Measurements from ENCODE around the gene EVL.

The EVL gene

DNA sequence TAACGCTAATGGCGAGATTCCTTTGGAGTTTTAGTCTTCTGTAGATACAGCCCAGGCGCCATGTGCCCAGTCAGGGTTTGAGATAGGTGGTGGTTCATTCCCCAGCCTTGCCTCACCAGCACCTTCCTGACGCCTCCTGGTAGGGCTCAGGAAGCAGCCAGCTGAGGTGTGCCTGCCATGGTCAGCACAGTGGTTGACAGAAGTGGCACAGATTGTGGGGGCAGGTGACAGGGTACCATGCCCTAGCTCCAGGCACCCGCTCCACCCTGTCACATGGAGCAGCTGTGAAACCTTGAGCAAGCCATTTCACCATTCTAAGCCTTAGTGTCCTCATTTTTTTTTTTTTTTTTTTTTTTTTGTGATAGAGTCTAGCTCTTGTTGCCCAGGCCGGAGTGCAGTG, 45.6 kb downstream of the EVL start:
- DNase-seq (ENCODE audit: low read depth) = no peak

DNA sequence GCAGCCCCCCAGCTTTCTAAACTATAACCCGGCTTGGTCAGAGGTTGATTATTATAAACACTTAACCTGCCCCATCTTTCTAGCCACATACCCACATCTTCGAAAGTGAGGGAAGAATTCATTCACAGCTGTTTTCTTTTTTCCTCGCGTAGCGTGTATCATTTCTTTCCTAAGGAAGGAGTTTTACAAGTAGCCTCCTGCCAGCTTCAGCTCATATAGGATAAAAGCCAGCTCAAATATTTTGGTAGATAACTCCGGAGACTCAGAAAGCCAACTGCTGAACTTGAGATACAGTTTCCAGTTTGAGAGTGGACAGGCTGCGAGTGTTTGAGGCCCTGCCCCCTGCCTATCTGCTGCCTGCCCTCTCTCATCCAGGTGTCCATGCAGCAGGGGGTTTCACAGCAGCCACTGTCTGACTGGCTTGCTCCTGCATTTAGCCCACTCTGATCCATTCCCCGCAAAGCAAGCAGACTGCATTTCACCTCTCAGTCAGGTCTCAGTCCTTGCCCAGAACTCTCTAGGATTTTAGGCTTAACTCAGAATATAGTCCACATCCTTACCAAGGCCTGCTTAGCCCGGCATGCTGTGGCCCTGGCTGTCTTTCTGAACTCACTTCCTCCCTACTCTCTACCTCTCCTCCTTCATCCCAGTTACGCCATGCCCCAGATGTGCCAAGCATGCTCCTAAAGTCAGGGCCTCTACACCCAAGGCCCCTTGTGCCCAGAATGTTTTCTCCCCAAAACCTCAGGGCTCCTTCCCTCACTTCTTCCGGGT, 46.9 kb downstream of the EVL start:
- DNase-seq (ENCODE audit: low read depth) = no peak

DNA sequence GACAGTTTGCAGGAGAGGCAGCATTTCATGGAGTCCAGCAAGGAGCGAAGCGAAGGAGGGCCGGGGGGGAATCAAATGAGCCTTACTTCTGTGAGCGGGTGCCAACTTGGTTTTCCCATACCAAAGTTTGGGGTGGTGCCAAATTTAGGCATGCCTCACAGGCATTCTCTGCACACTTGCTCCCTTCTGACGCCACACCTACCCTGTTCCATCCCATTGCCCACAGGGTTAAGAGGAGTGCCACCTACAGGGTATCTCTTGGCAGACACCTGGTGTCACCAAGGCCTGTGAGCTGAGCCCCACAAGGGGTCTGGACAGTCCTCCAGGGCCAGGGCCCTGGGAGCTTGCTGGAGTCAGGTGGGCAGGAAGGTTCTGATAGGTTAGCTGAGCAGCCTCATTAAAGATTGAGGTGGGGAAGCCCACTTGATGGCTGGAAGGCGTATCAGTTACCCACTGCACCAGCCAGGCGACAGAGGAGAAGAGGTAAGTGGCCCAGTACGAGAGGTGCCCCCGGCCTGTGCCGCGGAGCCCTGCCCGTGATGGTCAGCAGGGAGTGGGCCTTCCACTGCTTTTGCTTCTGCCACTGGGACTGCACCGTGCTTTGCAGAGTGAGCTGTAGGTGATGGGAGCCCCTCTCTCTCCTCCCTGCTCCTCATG, 49.0 kb downstream of the EVL start:
- no peak for DNase-seq (ENCODE audit: low read depth)

DNA sequence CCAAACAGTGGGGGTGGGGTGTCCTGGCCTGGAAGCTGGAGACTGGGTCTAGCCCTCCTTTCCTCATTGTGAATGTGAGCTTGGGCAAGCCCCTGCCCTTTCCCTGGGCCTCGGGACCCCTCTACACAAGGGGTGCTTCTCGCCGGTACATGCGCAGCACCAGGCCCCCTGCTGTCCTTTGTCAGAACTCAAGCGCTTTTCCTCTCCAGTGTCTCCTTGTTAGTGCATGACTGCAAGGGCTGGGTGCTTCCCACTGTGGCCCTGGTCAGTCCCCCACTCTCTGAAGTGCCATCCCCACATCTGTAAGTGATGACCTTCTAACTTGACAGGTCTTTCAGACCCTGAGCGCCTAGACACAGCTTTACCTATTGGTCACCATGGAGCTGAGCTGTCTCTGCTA, 50.0 kb downstream of the EVL start:
- DNase-seq (ENCODE audit: low read depth) = no peak

DNA sequence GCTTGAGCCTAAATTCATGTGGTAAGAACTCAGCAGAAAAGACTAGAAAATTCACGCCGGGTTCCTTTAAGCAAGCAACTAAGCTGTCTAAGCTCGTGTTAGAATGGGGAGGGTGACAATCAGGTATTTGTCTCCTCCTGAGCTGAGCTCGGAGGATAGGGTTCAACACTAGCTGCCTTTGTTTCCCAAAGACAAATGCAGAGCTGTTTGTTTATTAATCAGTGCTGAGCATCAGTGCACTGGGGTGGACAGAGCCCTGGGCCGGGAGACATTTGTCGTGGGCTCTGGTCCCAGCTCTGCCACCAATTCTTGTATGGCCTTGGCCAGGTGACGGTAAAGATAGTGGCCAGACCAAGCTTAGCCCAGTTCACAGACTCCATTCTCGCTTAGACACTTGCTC, 50.5 kb downstream of the EVL start:
- no peak for DNase-seq (ENCODE audit: low read depth)

DNA sequence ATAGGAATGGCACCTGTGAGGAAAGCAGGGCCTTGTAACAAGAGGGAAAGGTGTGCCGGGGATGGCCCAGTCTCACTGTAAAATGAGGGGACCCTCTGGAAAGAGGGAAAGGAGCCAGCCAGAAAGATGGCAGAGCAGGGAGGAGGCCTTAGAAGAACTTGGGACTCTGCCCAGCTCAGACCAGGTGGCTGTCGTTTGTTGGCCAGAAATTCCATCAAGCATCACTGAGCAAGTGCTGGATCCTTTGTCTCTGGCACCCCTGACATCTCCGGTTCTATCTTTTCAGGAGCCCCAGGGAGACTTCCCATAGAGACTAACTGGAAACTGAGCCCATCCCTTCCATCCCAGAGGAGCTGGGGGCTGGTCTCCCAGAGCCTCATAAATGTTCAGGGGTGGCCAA, 50.9 kb downstream of the EVL start:
- no peak for DNase-seq (ENCODE audit: low read depth)

DNA sequence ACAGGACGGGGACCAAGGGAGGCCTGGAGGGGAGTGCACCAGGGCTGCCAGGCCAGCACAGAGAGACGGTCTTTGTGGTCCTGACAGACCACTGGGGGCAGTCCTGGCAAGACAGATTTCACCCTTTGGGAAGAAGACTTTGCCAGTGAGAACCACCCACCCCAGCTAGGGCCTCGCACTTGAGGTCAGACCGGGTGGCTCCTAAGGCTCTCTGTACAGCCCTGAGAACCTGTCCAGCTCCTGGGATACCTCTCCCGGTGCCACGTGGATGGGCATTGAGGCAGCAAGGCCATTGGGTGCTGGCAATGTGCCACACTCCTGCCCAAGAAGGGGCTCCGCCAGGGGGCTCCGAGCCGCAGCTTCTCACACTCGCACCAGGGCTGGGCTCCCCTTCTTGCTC, 51.8 kb downstream of the EVL start:
- no peak for DNase-seq (ENCODE audit: low read depth)

DNA sequence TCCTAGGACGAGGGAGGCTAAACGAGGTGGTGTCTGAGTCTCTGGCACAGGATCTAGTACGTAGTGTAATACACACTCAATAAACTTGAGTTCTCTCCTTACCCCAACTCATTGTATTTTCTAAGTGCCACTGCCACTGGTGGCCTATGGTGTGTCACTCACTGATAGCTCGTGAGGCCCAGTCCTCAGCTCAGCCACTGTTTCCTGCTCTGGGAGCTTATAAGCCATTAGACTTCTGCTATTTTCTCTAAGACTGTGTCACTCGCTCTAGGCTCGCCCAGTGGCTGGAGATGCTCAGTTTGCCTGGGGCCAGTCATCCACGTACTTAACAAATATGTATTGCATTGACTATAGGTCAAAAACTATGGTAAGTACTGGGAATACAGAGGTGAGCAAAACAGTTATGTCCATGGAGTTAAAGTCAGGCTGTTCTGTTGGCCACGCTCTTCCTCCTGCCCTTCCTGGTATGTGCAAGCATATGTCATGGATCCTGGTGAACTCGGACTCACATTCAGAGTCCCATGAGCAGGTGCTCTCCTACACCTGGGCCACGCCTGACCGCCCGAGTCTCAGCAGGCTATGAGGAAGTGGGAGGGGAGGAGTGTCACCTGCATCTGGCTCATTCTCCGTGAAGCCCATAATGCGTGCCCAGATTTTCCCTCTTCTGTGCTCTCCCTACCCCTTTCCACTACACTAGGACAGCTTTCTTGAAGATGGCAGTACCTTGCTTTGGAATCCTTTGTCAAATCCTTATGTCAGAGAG, 52.6 kb downstream of the EVL start:
- no peak for DNase-seq (ENCODE audit: low read depth)

DNA sequence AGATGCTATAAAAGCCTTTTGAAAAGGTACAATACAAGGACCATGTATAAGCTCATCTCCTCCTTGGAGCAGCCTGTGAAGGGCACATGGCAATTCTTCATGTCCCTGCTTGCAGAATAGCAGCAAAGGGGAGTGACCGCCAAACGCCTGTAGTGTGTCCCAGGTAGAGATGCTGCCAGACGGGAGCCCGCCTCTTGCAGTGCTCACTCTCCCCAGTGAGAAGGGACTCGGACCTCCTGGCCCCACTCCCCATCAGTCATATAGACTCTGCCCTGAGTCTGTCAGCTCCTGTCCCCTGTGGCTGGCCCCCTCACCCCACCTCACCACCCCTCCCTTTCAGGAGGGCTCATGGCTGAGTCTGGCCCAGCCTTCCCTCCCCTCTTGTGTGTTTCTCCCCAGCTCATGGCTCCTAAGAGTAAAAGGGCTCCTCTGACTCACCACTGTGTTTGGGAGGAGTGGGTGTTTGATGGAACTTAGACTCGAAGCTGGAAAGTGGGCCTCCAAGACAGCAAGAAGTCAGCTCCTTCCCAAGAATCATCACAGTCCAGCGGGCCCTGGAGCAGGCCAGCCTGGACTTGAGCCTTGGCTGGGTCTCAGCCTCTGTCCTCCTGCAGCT, 53.3 kb downstream of the EVL start:
- no peak for DNase-seq (ENCODE audit: low read depth)

DNA sequence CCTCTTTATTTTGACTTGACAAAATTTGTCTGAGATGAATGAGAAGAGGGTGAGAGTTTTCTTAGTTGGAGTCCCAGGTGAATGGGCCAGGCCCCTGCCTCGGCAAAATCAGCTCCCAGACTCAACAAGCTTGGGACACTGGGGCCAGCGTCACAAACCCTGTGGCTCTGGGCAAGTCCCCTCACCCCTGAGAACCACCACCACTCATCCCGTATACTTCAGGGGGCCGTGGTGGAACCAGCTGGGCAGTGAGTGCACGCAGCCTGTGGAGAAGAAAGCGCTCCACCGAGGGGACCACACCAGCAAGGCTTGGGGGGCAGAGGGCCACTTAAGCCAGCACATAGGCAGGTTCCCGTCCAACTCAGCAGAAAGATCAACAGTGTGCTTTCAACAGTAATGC, 54.0 kb downstream of the EVL start:
- no peak for DNase-seq (ENCODE audit: low read depth)

DNA sequence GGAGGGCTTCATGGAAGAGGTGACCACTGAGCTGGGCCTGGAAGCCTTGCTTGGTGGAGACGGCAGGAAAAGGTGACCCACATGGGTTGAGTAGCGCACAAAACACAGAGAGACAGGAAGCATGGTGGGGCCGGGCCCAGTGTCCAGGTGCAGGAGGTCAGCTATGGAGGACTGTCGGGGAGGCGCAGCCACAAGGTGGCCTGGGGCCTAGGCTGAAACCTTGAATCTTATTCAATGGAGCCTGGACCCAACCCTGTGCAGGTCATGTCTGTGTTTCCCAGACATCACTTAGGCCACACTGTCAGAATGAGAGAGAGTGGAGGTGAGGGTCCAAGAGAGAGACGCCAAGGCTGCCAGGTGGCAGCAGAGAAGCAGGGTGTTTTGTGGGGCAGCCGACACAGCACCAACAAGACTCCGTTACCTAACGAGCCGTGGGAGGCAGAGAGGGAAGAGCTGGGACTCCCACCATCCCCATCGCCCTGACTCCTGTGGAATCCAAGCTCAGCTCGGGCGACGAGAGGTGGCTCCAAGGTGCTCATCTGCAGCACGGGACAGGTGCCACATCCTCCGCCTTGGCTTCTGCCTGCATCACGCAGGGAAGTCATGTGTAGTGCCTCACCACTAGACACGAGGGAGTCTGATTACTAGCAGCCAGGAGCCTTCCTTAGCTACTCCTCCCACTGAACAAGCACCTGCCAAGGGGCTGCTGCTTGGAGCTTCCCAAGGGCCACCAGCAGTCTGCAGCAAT, 55.5 kb downstream of the EVL start:
- no peak for DNase-seq (ENCODE audit: low read depth)

DNA sequence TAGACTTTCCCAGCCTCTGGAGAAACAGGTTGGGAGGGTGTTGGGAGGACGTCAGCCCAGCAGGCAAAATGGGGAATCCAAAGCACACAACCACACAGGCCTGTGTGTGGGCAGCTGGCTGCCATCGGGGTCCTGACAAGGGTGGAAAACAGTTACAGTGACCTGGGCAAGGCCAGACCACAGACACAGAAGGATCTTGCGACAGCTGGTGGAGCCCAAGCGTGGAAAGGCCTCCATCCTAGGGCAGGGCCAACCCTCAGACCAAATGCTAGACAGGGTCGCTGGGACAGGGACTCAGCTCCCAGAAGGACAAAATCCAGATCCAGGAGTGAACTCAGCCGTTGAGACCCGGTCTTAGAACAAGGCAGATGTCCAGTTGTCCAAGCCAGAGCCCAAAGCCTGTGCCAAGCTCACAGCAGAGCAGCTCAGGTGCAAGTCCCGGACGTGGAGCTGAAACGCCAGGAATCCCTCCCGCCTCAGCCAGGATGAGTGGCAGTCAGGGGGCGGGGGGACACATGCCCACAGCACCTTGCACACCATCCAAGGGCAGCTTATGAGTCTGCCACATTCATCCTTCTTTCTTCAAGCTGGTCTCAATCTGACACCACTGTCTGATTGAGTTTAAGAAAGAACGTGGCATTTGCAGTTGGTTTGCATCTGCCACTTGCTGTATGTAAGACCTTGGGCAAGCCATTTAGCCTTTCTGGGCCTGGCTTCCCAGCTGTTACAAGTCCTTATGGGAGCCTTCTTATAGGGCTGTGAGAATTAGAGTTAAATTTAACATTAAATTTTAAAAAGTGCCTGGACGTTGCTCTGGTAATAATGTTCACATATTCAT, 56.6 kb downstream of the EVL start:
- no peak for DNase-seq (ENCODE audit: low read depth)

DNA sequence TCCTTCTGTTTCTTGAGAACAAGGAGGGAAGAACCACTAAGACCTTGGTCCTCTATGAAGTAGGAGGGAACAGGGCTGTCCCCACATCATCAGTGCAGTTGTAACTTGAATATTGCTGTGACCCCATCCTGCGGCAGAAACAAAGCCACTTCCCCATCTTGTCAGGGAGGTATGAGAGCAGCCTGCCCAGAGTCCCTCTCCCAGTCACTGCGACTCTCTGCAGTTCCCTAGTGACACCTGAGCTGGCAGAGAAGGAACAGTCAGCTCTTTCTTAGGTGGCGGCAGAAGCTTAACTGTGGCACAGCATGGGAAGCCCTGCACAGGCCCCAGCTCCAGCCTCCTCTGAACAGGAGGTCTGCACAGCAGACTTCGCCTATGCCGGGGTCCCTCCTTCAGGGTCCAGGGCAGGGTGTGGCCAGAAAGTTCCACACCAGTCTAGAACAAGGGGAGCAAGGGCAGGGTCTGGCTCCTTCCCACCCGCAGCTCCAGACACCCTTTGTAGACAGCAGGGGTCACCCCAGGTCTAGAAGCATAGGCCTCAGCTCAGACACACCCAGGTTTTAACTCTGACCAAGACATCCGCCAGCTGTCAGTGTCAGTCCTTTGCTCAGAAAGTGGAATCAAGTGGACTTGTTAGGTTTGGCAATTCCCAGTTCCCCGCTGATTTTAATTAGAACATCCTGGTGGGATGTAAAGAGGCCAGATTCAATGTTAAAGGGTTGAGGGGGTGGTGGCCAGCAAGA, 57.4 kb downstream of the EVL start:
- no peak for DNase-seq (ENCODE audit: low read depth)

DNA sequence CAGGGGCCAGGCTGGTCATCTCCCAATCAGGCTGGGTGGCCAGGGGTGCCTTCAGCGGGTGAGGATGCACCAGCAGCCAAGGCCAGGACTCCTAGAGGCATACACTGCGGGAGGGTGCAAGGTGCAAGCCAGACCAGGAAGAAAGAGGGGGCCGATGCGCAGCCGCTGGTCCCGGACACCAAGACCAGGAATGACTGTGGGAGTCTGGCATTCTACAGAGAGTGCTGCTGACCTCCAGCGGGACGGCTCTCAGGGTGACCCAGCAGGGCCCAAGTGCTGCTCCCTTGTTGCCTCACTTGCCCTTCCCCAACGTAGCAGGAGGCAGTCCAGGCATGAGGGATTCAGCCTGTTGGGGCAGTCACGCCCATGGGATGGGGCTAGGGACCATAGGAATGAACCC, 58.4 kb downstream of the EVL start:
- no peak for DNase-seq (ENCODE audit: low read depth)

DNA sequence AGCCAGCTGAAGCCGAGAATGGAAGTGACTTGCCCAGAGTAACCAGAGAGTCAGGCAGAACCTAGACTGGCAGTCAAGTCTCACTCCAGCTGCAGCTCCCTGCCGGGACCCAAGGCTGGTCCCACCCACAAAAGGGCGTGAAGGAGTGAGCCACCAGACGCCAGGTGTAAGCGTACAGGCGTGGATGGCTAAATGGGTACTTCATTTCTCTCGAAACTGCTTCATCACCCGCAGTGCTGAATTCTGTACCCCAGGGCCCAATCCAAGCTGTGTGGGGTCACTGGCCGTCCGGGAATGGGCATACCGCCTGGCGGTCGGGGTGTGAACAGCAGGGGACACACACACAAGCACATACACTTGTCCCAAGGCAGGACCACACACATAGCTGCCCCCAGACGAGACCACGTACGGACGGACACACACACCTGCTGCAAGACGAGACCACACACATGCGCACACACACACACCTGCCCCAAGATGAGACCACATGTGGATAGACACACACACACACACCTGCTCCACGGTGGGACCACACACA, 59.4 kb downstream of the EVL start:
- DNase-seq (ENCODE audit: low read depth) = no peak

DNA sequence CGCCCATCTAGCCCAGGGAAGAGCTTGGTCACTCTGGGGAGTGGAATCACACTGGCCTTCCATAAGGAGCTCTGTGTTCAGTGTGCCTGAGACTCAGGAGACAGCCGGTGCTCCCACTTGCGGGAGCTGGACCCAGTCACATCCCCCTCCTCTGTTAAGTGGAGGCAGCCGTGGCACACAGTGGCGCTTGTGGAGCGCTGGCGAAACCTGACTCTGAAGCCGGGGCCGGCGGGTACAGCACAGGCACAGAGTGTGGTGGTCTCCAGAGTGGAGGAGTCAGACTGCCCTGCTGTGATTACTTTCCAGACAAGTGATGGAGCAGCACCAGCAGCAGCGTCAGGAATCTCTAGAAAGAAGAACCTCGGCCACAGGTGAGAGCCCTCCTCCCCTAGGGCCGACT, 61.2 kb downstream of the EVL start:
- DNase-seq (ENCODE audit: low read depth) = no peak

DNA sequence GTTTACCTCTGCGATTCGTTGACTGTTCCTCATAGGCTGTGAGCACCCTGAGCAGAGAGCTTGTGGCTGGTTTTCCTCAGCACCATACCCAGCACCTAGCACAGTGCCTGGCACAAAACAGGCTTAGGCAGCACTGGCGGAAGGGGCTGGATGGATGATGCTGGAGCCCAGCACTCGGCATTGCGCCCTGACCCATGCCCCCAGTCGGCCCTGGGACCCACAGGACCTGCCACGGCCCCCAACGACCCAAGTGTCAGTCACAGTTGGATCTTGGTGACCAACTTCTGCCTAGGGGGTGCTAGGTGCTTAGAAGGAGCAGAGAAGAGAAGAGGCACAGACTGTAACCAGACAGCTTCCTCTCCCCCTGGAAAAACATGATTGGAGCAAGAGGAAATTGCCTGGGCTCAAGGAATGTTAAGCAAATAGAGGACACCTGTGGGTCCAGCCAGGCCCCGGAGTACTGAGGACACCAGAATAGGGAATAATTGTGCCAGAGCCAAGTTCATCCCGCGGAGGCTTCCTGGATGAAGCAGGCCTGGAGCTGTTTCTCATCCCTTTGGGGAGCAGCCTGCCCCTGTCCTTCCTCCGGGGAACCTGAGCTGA, 62.7 kb downstream of the EVL start:
- no peak for DNase-seq (ENCODE audit: low read depth)

DNA sequence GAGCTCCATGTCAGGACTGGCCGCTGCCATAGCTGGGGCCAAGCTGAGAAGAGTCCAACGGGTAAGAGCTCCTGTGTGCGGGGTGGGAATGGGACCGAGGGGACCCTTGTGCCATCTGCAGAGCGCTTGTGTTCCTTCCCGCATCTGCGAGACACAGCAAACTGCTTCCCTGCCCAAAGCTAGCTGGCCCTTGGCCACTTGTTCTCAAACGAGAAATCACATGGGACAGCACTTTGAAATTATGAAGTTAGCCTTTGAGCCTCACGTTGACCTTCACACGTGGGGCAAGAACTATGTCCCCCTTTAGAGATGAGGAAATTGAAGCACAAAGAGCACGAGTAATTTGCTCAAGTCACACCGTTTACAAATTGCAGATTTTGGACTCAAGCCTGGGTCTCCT, 63.5 kb downstream of the EVL start:
- no peak for DNase-seq (ENCODE audit: low read depth)

DNA sequence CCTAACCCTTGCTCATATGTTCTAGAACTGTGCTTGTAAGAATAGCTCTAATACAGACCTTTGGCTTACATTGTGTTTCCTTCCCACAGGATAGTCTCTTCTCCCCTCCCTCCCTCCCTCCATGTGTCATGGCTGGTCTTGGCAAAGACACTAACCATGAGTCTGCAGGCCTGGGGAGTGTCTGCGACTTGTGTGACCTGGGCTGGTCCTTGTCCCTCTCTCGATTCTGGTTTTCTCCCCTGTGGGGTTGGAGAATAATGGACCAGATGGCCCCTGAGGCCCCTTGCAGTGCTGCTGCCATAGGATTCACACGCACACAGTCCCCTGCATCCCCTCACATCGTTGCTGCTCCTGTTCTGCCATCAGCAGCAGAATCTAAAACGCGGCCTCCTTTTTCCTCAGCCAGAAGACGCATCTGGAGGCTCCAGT, 64.0 kb downstream of the EVL start:
- no peak for DNase-seq (ENCODE audit: low read depth)

DNA sequence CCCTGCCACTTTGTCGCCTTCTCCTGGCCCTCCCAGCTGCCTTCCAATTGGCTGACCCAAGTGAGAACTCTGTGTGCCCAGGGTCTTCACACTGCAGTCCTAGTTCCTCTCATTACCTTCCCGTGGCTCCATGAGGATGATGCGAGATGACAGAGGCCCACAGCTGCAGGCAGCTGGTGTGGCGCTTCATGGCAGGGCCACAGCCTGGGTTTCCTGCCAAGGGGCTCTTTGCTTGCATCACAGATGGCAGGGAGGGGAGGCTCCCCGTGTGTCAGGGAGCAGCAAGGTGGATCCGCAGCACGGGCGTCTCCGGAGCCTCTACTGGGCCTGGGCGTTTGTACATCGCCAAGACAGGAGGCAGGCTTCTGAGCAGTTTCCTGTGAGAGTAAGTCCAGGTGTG, 65.3 kb downstream of the EVL start:
- no peak for DNase-seq (ENCODE audit: low read depth)

Measured in HS-5 (cell line).